B cell (primary cell): ENCODE results near the gene MAPRE2. TPM values are rescaled to one million over a fixed set of nuclear protein-coding genes. Genes with fewer than 3 reads are reported as not detected.
A peak's percentile ranks its signal among the peaks of the same experiment; 100 is the strongest.

ENCODE experiments used
- ATAC-seq: fragments of 200-7000 bp; cut with Tn5 transposase; one replicate; pipeline ENCODE4 v1.10.0; 2021; ENCODE audit warnings: low read depth, mild to moderate bottlenecking, moderate number of reproducible peaks, moderate library complexity
- CTCF ChIA-PET: fragments of 350-600 bp; sonication (Branson Sonifier 250); formaldehyde crosslinking; loops from one replicate; lab custom pipeline; 2021; ENCODE audit warnings: antibody characterized with exemption, inconsistent platforms; lab: Charles Lee
- POLR2A ChIA-PET: fragments of 350-600 bp; sonication (Branson Sonifier 250); formaldehyde crosslinking; loops from one replicate; lab custom pipeline; 2021; ENCODE audit warnings: antibody characterized with exemption; lab: Charles Lee
- DNase-seq: peaks from one replicate; pipeline ENCODE4 v3.0.0; 2013
- H2AFZ ChIP-seq: 2 replicates; pipeline ENCODE4 v1.6.1; 2012; ENCODE audit warnings: mild to moderate bottlenecking, low read depth, low read length; ENCODE audit not compliant: insufficient read depth, poor library complexity, severe bottlenecking
- H3K27ac ChIP-seq, 2 donors: 1 replicate in 1 of 2; 2 replicates in 1 of 2; pipeline ENCODE4 v1.5.1; 2012 to 2013; ENCODE audit warnings: low read length in 2 of 2, mild to moderate bottlenecking in 2 of 2, moderate library complexity in 1 of 2
- H3K27me3 ChIP-seq, 4 experiments: fragments of 200-600 bp in 1 of 4; sonication (generic) in 1 of 4; replicated peaks in 1 of 4; 1 replicate in 2 of 4; 2 replicates in 2 of 4; pipeline versions ENCODE4 v1.6.1 to v1.7.0; 2013 to 2016; ENCODE audit warnings: low read length in 3 of 4, mild to moderate bottlenecking in 2 of 4, mixed read lengths in 1 of 4, moderate library complexity in 1 of 4; ENCODE audit not compliant: insufficient read depth in 4 of 4, control insufficient read depth in 3 of 4; ENCODE audit errors: control extremely low read depth in 1 of 4
- H3K36me3 ChIP-seq, 2 experiments: replicated peaks in 1 of 2; 1 replicate in 1 of 2; 2 replicates in 1 of 2; pipeline versions ENCODE4 v1.6.1 to v1.7.1; 2013; ENCODE audit warnings: low read length in 1 of 2; ENCODE audit not compliant: insufficient read depth in 2 of 2, control insufficient read depth in 1 of 2; ENCODE audit errors: control extremely low read depth in 1 of 2, extremely low read depth in 1 of 2
- H3K4me1 ChIP-seq, 2 donors: fragments of 200-600 bp in 1 of 2; sonication (generic) in 1 of 2; 1 replicate in 1 of 2; 2 replicates in 1 of 2; pipeline versions ENCODE4 v1.5.1 to v1.6.1; 2013 to 2017; ENCODE audit warnings: low read length in 2 of 2; ENCODE audit not compliant: control insufficient read depth in 2 of 2, insufficient read depth in 2 of 2
- H3K4me2 ChIP-seq: replicated peaks from 2 replicates; pipeline ENCODE3; 2012; ENCODE audit warnings: mild to moderate bottlenecking, low read depth, low read length; ENCODE audit not compliant: poor library complexity, severe bottlenecking
- H3K4me3 ChIP-seq, 5 experiments: fragments of 200-600 bp in 1 of 5; sonication (generic) in 1 of 5; 1 replicate in 3 of 5; 2 replicates in 2 of 5; pipeline versions ENCODE4 v1.5.1 to v1.7.0; 2011 to 2016; ENCODE audit warnings: low read length in 4 of 5, mild to moderate bottlenecking in 4 of 5, low read depth in 2 of 5, control low read depth in 1 of 5, moderate library complexity in 1 of 5; ENCODE audit not compliant: insufficient read depth in 1 of 5; ENCODE audit errors: control extremely low read depth in 1 of 5, extremely low read depth in 1 of 5
- H3K79me2 ChIP-seq: fragments of 200-600 bp; sonication (generic); one replicate; pipeline ENCODE4 v1.6.0; 2016; ENCODE audit warnings: low read length; ENCODE audit not compliant: control insufficient read depth, insufficient read depth
- H3K9ac ChIP-seq: fragments of 200-600 bp; sonication (generic); 2 replicates; pipeline ENCODE4 v1.6.1; 2017; ENCODE audit warnings: mild to moderate bottlenecking, low read length, moderate library complexity
- H3K9me3 ChIP-seq, 3 donors: one replicate each; pipeline versions ENCODE4 v1.6.1 to v1.7.1; 2013; ENCODE audit warnings: low read length in 2 of 3; ENCODE audit not compliant: control insufficient read depth in 2 of 3, insufficient read depth in 1 of 3; ENCODE audit errors: control extremely low read depth in 1 of 3
- H4K20me1 ChIP-seq: 2 replicates; pipeline ENCODE4 v1.6.0; 2012; ENCODE audit warnings: mild to moderate bottlenecking, low read length; ENCODE audit not compliant: insufficient read depth, control insufficient read depth, poor library complexity, severe bottlenecking
- H3K27ac Mint-ChIP-seq: one replicate; pipeline ENCODE4 v1.8.0; 2021; ENCODE audit warnings: mixed read lengths
- H3K27me3 Mint-ChIP-seq: one replicate; pipeline ENCODE4 v1.8.0; 2021; ENCODE audit warnings: mixed read lengths
- H3K4me1 Mint-ChIP-seq: one replicate; pipeline ENCODE4 v1.8.0; 2021; ENCODE audit warnings: mixed read lengths
- H3K4me3 Mint-ChIP-seq: one replicate; pipeline ENCODE4 v1.8.0; 2021; ENCODE audit warnings: mixed read lengths
- H3K9me3 Mint-ChIP-seq: one replicate; pipeline ENCODE4 v1.8.0; 2022; ENCODE audit warnings: mixed read lengths; ENCODE audit not compliant: insufficient read depth
- EZH2 ChIP-seq: IDR thresholded peaks from 2 replicates; pipeline ENCODE4 v1.6.1; 2012; ENCODE audit warnings: borderline replicate concordance, low read depth, mild to moderate bottlenecking, moderate library complexity, low read length; ENCODE audit not compliant: insufficient read depth, poor library complexity, severe bottlenecking
- WGBS: methylation state at CpG from one replicate; pipeline ENCODE4 v1.1.5; 2013; ENCODE audit warnings: missing lambda C conversion rate; ENCODE audit not compliant: insufficient coverage; 5-methylcytosine and 5-hydroxymethylcytosine counted together
- intact Hi-C: fragments of 100-400 bp; cut with micrococcal nuclease; formaldehyde crosslinking; loops from one replicate; pipeline ENCODE4 v1.10.0; 2022
- polyA plus RNA-seq: library from polyadenylated mRNA; depleted of rRNA; stranded (reverse); fragments of >200 nt; gene quantifications from 2 replicates; pipeline ENCODE4 v1.2.3, GENCODE V29; 2012
- total RNA-seq, 2 donors: library from RNA; stranded (reverse); fragments of 120-200 nt in 1 of 2; gene quantifications; 1 replicate in 1 of 2; 2 replicates in 1 of 2; pipeline versions ENCODE4 v1.2.3 to v1.2.4, GENCODE V29; 2013 to 2022
- TF ChIP-seq, protein P1 (sequence below): fragments of 200-600 bp; IDR thresholded peaks from one replicate; pipeline ENCODE4 v1.8.0; 2022; ENCODE audit warnings: antibody characterized with exemption, mild to moderate bottlenecking

The MAPRE2 gene
- total and polyA plus RNA-seq, 2 donors (not counting 1 experiment from before 2014, with no cell fraction given): 36.7 to 63.3 TPM

DNA sequence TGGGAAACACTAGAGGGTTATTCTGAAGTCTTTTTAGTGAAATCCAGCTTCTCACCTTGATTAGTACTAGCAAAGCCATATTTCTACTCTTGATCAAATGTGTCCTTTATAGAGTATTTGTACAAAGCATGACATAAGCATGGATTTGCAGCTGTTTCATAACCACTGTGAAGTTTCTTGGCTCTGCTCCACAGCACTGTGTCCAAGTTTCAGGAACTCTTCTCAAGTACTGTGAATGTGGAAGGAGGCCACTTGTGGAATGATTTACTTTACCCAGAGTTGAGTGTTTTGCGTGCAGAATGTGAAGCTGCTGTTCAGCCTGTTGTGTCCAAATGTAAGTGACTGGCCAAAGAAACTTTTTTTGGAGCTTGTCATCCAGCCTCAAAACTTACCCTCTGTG is 16.2 kb upstream of the MAPRE2 start:
- ATAC-seq (no peak), DNase-seq (no peak)
- no peak overlapping the region for H3K27ac Mint-ChIP-seq
- H3K27me3 Mint-ChIP-seq: no peaks in the 10 kb centered on the region
- Histone ChIP-seq H3K4me3 (no peak overlapping the region), H3K4me2 (no peak overlapping the region), H3K4me1 (peaks cover 6 to 11% of the 10 kb centered on the region in 2 donors), H2AFZ (no peak overlapping the region), H3K27ac (no peak overlapping the region), H3K79me2 (peaks cover 11% of the 10 kb centered on the region), H3K27me3 (no peaks in the 10 kb centered on the region), H3K36me3 (no peaks in the 10 kb centered on the region), H3K9me3 (no peaks in the 10 kb centered on the region), H3K9ac (no peak overlapping the region), H4K20me1 (no peaks in the 10 kb centered on the region)
- H3K4me1 Mint-ChIP-seq: peaks cover 19% of the 10 kb centered on the region
- H3K4me3 Mint-ChIP-seq: no peak overlapping the region
- ChIA-PET CTCF (interaction anchor here (0.8 to 8.6 kb wide), 17 partner anchors 15 to 329 kb away, joined by 3 to 141 read pairs (median 19); partner anchors contain the start of gene MAPRE2), POLR2A (no interaction called here)
- TF ChIP-seq EZH2: no peak
- TF ChIP-seq, protein P1, sequence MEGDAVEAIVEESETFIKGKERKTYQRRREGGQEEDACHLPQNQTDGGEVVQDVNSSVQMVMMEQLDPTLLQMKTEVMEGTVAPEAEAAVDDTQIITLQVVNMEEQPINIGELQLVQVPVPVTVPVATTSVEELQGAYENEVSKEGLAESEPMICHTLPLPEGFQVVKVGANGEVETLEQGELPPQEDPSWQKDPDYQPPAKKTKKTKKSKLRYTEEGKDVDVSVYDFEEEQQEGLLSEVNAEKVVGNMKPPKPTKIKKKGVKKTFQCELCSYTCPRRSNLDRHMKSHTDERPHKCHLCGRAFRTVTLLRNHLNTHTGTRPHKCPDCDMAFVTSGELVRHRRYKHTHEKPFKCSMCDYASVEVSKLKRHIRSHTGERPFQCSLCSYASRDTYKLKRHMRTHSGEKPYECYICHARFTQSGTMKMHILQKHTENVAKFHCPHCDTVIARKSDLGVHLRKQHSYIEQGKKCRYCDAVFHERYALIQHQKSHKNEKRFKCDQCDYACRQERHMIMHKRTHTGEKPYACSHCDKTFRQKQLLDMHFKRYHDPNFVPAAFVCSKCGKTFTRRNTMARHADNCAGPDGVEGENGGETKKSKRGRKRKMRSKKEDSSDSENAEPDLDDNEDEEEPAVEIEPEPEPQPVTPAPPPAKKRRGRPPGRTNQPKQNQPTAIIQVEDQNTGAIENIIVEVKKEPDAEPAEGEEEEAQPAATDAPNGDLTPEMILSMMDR: no peak
- no CpG with 5 or more reads among the region's 1 CpG for WGBS
- intact Hi-C loops: loop anchor here (5.0 kb wide), 2 partner anchors 47 to 317 kb away; partner anchors contain the start of gene ZNF24
- H3K9me3 Mint-ChIP-seq: no peaks in the 10 kb centered on the region

DNA sequence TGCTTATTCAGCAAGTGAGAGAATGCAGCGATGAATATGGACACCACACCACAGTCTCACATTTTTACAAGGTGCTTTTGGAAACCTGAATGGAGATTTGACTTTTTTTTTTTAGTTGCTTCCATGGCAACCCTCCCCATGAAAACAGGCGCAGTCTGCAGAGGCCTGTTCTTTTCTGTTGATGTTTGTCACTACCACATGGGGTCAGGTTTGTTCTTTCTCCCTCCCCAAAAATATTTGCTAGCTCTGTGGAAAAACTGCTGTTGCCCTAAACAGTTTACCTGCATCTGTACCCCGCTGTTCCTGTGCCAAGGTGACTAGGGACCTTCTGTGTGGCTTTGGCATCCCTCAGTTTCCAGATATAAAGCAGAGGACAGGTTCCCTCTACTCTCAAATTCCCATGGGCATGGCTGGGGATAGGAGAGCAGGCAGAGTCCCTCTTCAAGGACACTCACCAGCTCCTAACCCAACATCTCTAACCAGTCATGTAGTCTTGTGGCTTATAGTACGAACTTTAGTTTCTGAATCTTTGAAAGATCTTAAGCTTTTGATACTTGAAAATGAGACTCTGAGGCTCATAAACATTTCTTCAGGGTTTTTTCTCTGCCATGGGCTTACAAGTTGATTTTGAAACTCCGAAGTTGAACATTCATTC is 14.7 kb upstream of the MAPRE2 start:
- Histone ChIP-seq H4K20me1 (no peaks in the 10 kb centered on the region), H3K27me3 (no peaks in the 10 kb centered on the region), H3K4me3 (no peak overlapping the region), H3K4me1 (peaks cover 17 to 22% of the 10 kb centered on the region in 2 donors), H3K27ac (peak overlapping the region in 1 of 2 donors; percentile 5), H3K4me2 (no peak overlapping the region), H3K9ac (no peak overlapping the region), H3K79me2 (peaks cover 20% of the 10 kb centered on the region), H2AFZ (no peak overlapping the region), H3K36me3 (no peaks in the 10 kb centered on the region), H3K9me3 (no peaks in the 10 kb centered on the region)
- intact Hi-C loops: loop anchor here (1.0 to 5.0 kb wide), 6 partner anchors 14 to 316 kb away; partner anchors contain the start of genes MAPRE2 and ZNF24
- Mint-ChIP-seq H3K27ac (no peak overlapping the region), H3K27me3 (no peaks in the 10 kb centered on the region), H3K4me3 (no peak overlapping the region), H3K4me1 (peaks cover 30% of the 10 kb centered on the region), H3K9me3 (no peaks in the 10 kb centered on the region)
- DNase-seq (peak; percentile 64), ATAC-seq (peak; percentile 63)
- 86% methylated on average over 1 of the region's 5 CpGs for WGBS
- CTCF ChIA-PET: interaction anchor here (0.6 to 8.6 kb wide), 36 partner anchors 13 to 381 kb away, joined by 3 to 141 read pairs (median 6); partner anchors contain the start of genes MAPRE2, ZNF397 and ZSCAN30
- TF ChIP-seq, protein P1: peak; percentile 60
- TF ChIP-seq EZH2: no peak
- POLR2A ChIA-PET: interaction anchor here (0.6 kb wide), 1 partner anchor 131 kb away, joined by 3 read pairs; no protein-coding TSS in a partner anchor
